Hepatocyte (in vitro differentiated cells): ENCODE results near the gene CDO1.

Source experiments
- CTCF ChIP-seq: fragments of 200-600 bp; sonication (generic); IDR thresholded peaks from 2 replicates; pipeline ENCODE4 v1.5.1; 2016; ENCODE audit warnings: antibody characterized with exemption, mild to moderate bottlenecking; ENCODE audit not compliant: poor library complexity
- EZH2 ChIP-seq: fragments of 200-600 bp; sonication (generic); IDR thresholded peaks from 2 replicates; pipeline ENCODE4 v1.6.1; 2016; ENCODE audit warnings: antibody characterized with exemption, mild to moderate bottlenecking, borderline replicate concordance
- EZH2phosphoT487 ChIP-seq: fragments of 200-600 bp; sonication (generic); IDR thresholded peaks from one replicate; pipeline ENCODE4 v1.6.1; 2018; ENCODE audit warnings: antibody characterized with exemption, mild to moderate bottlenecking, low read depth, moderate library complexity; ENCODE audit not compliant: unreplicated experiment, severe bottlenecking

GRCh38 chr5:115849258-115849798 lies 32.9 kb upstream of the CDO1 start:
- TF ChIP-seq CTCF: no peak
- no peak for TF ChIP-seq EZH2
- TF ChIP-seq EZH2phosphoT487: no peak
